GM23248 (cell line): ENCODE results near the gene VPS26C.

Experiments
- EZH2 ChIP-seq: fragments of 200-600 bp; sonication (generic); IDR thresholded peaks from 2 replicates; pipeline ENCODE4 v1.6.1; 2018; ENCODE audit warnings: antibody characterized with exemption, mild to moderate bottlenecking; ENCODE audit not compliant: insufficient read depth, poor library complexity, severe bottlenecking
- EZH2phosphoT487 ChIP-seq: fragments of 200-600 bp; sonication (generic); IDR thresholded peaks from 2 replicates; pipeline ENCODE4 v1.6.1; 2018; ENCODE audit warnings: antibody characterized with exemption, moderate library complexity, mild to moderate bottlenecking, low read depth; ENCODE audit not compliant: insufficient read depth

DNA sequence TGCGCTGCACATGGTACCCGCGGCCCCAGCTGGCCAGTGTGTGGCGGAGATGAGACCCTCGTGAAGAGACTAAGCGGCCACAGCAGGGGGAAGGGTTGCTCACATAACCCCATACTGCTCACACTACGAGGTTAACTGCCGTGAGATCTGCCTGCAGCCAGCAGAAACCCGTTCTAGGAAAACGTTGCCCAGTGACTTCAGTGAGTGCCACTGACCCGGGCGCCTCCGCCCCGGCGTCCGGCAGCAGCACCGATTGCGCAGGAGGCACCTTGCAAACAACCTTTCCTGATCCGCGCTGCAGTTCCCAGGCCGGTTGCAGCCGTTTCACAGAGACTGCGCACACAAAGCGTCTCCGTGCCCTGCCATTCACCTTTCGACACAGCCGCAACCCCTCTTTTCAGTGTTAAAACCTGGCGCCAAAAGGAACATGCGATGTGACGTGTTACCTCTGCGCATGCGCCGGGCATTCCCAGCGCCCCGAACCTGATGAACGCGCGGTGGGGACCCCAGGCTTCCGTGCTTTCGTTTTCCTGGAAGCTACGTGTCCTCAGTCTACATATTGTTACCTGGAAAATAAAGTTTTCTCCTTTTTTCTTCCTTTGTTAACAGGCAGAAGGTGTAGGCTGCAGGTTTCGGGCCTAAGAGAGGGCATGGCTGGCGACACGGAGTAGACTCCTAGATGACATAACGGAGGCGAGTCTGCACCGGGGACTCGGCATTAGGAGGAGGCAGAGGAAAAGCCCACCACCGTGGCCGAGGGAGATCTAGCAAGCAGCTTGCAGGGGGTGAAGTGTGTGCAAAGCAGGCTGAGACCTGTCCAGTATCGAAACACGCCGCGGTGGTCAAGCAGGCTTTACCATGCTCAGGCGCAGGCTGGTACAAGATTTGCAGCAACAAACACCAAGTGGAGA is 8.9 kb downstream of the VPS26C start:
- TF ChIP-seq EZH2 (no peak), EZH2phosphoT487 (no peak)
